IMR-90 (cell line): Measurements from ENCODE around the gene KCNQ5. TPM values are rescaled to one million over a fixed set of nuclear protein-coding genes. Genes with fewer than 3 reads are reported as not detected.

Experiments used
- ATAC-seq: fragments of 200-7000 bp; cut with Tn5 transposase; 2 replicates; pipeline ENCODE4 v1.9.1; 2020; ENCODE audit warnings: low read depth, mild to moderate bottlenecking, moderate library complexity
- BruUV-seq: library from RNA; stranded (reverse); fragments of 400-500 nt; replicated peaks from 2 replicates; lab custom pipeline; 2021; lab: Mats Ljungman, UMichigan
- CTCF ChIA-PET: fragments of 300-600 bp; formaldehyde crosslinking; extraction: SDS; loops from one replicate; lab custom pipeline; 2021; ENCODE audit warnings: antibody characterized with exemption; lab: Yijun Ruan, JAX
- POLR2A ChIA-PET: fragments of 300-600 bp; sonication (Branson Sonifier 250); formaldehyde crosslinking; loops from one replicate; lab custom pipeline; 2022; ENCODE audit warnings: antibody characterized with exemption; ENCODE audit not compliant: unreplicated experiment; lab: Charles Lee
- DNase-seq: peaks from one replicate; pipeline ENCODE4 v3.0.0; 2013
- H2AFZ ChIP-seq: replicated peaks from 2 replicates; pipeline ENCODE3; 2013; ENCODE audit warnings: low read length, mild to moderate bottlenecking; ENCODE audit not compliant: poor library complexity
- H2AK5ac ChIP-seq: 2 replicates; pipeline ENCODE4 v1.6.1; 2013; ENCODE audit warnings: low read depth, low read length, inconsistent platforms
- H2AK9ac ChIP-seq: replicated peaks from 2 replicates; pipeline ENCODE3; 2013; ENCODE audit warnings: mild to moderate bottlenecking, low read depth, low read length, moderate library complexity; ENCODE audit not compliant: poor library complexity
- H2BK120ac ChIP-seq: 2 replicates; pipeline ENCODE4 v1.6.1; 2013; ENCODE audit warnings: low read depth, low read length, inconsistent platforms
- H2BK15ac ChIP-seq: 3 replicates; pipeline ENCODE4 v1.6.1; 2013; ENCODE audit warnings: low read depth, low read length, inconsistent platforms
- H2BK20ac ChIP-seq: 2 replicates; pipeline ENCODE4 v1.6.1; 2013; ENCODE audit warnings: low read depth, mild to moderate bottlenecking, inconsistent platforms, low read length, moderate library complexity
- H2BK5ac ChIP-seq: 2 replicates; pipeline ENCODE4 v1.6.1; 2013; ENCODE audit warnings: mild to moderate bottlenecking, low read depth, low read length, inconsistent platforms; ENCODE audit not compliant: poor library complexity, severe bottlenecking
- H3K14ac ChIP-seq: replicated peaks from 2 replicates; pipeline ENCODE4 v1.6.1; 2013; ENCODE audit warnings: low read depth, low read length, inconsistent platforms
- H3K18ac ChIP-seq: 2 replicates; pipeline ENCODE4 v1.6.1; 2013; ENCODE audit warnings: low read depth, low read length, control low read depth
- H3K23ac ChIP-seq: 2 replicates; pipeline ENCODE4 v1.6.1; 2013; ENCODE audit warnings: low read depth, low read length, inconsistent platforms
- H3K27ac ChIP-seq: 2 replicates; pipeline ENCODE4 v1.5.1; 2013; ENCODE audit warnings: mild to moderate bottlenecking, control low read depth, low read length; ENCODE audit not compliant: insufficient read depth
- H3K27me3 ChIP-seq: 2 replicates; pipeline ENCODE4 v1.6.1; 2013; ENCODE audit warnings: low read length; ENCODE audit not compliant: control insufficient read depth, insufficient read depth
- H3K36me3 ChIP-seq: 2 replicates; pipeline ENCODE4 v1.6.1; 2013; ENCODE audit warnings: low read length, mixed read lengths; ENCODE audit not compliant: control insufficient read depth, insufficient read depth
- H3K4ac ChIP-seq: 2 replicates; pipeline ENCODE4 v1.6.1; 2013; ENCODE audit warnings: low read depth, low read length, inconsistent platforms
- H3K4me1 ChIP-seq: 2 replicates; pipeline ENCODE4 v1.6.1; 2013; ENCODE audit warnings: low read length, mixed read lengths; ENCODE audit not compliant: control insufficient read depth, insufficient read depth
- H3K4me2 ChIP-seq: 2 replicates; pipeline ENCODE4 v1.6.1; 2013; ENCODE audit warnings: low read depth, mild to moderate bottlenecking, control low read depth, low read length, moderate library complexity
- H3K4me3 ChIP-seq: 2 replicates; pipeline ENCODE4 v1.5.1; 2013; ENCODE audit warnings: low read depth, mild to moderate bottlenecking, control low read depth, low read length, moderate library complexity; ENCODE audit not compliant: insufficient read depth
- H3K56ac ChIP-seq: 2 replicates; pipeline ENCODE4 v1.6.1; 2013; ENCODE audit warnings: low read length, inconsistent platforms; ENCODE audit not compliant: insufficient read depth; ENCODE audit errors: extremely low read depth
- H3K79me1 ChIP-seq, 2 experiments: 2 replicates each; pipeline ENCODE4 v1.6.1; 2013; ENCODE audit warnings: low read length in 2 of 2, inconsistent platforms in 1 of 2, low read depth in 1 of 2
- H3K9ac ChIP-seq: 2 replicates; pipeline ENCODE4 v1.6.1; 2013; ENCODE audit warnings: low read depth, low read length, control low read depth
- H3K9me1 ChIP-seq: 2 replicates; pipeline ENCODE4 v1.6.1; 2013; ENCODE audit warnings: low read length, inconsistent platforms; ENCODE audit not compliant: insufficient read depth
- H3K9me3 ChIP-seq: 2 replicates; pipeline ENCODE4 v1.6.1; 2013; ENCODE audit warnings: low read length; ENCODE audit not compliant: control insufficient read depth, insufficient read depth
- H4K20me1 ChIP-seq: 2 replicates; pipeline ENCODE4 v1.6.1; 2013; ENCODE audit warnings: low read length, inconsistent platforms; ENCODE audit not compliant: insufficient read depth
- H4K5ac ChIP-seq: 2 replicates; pipeline ENCODE4 v1.6.1; 2013; ENCODE audit warnings: mild to moderate bottlenecking, low read depth, low read length, control low read depth
- H4K8ac ChIP-seq, 2 experiments: 2 replicates each; pipeline ENCODE4 v1.6.1; 2013; ENCODE audit warnings: low read depth in 2 of 2, low read length in 2 of 2, control low read depth in 1 of 2, inconsistent platforms in 1 of 2
- H4K91ac ChIP-seq: 2 replicates; pipeline ENCODE4 v1.6.1; 2013; ENCODE audit warnings: low read depth, low read length, inconsistent platforms; ENCODE audit not compliant: insufficient read depth
- CEBPB ChIP-seq: IDR thresholded peaks from 2 replicates; pipeline ENCODE4 v1.6.1; 2012; ENCODE audit warnings: low read depth, low read length, improper control_type of control experiment
- ELK1 ChIP-seq: fragments of 150-350 bp; IDR thresholded peaks from 2 replicates; pipeline ENCODE4 v1.6.1; 2016; ENCODE audit warnings: low read depth, mild to moderate bottlenecking, low read length, moderate library complexity, borderline replicate concordance
- POLR2A ChIP-seq: IDR thresholded peaks from 2 replicates; pipeline ENCODE4 v1.6.1; 2012; ENCODE audit warnings: mild to moderate bottlenecking, low read depth, low read length
- RAD21 ChIP-seq: IDR thresholded peaks from 2 replicates; pipeline ENCODE4 v1.6.1; 2012; ENCODE audit warnings: low read length, improper control_type of control experiment
- RFX5 ChIP-seq: IDR thresholded peaks from 2 replicates; pipeline ENCODE4 v1.8.0; 2012; ENCODE audit warnings: low read depth, mild to moderate bottlenecking, low read length, moderate library complexity
- SMC3 ChIP-seq: fragments of 150-350 bp; IDR thresholded peaks from 2 replicates; pipeline ENCODE4 v1.6.1; 2016; ENCODE audit warnings: low read depth, mild to moderate bottlenecking, antibody characterized with exemption, low read length, moderate library complexity
- WGBS, 2 experiments: methylation state at CpG; one replicate each; pipeline versions ENCODE4 v1.1.5 to v1.1.7; 2013; ENCODE audit warnings: missing lambda C conversion rate in 2 of 2; ENCODE audit not compliant: insufficient read length in 1 of 2; ENCODE audit errors: extremely low coverage in 2 of 2; 5-methylcytosine and 5-hydroxymethylcytosine counted together
- dilution Hi-C: fragments of 300-500 bp; cut with HindIII; formaldehyde crosslinking; loops from one replicate; pipeline ENCODE4 v1.14.3; 2018; ENCODE audit warnings: low sequenced_read_pairs; ENCODE audit not compliant: unreplicated experiment
- in situ Hi-C: fragments of 300-500 bp; cut with MboI; formaldehyde crosslinking; loops from 3 replicates; pipeline ENCODE4 v1.14.3; 2019; ENCODE audit warnings: low sequenced_read_pairs, inconsistent platforms, mixed read lengths
- intact Hi-C: fragments of 100-400 bp; cut with micrococcal nuclease; formaldehyde crosslinking; loops from 2 replicates; pipeline ENCODE4 v1.10.0; 2022
- polyA plus RNA-seq, 3 experiments: library from polyadenylated mRNA; depleted of rRNA; stranded (reverse); fragments of >200 nt; gene quantifications; 2 replicates each; pipeline ENCODE4 v1.2.3, GENCODE V29; 2012; ENCODE audit warnings: low replicate concordance in 1 of 3
- total RNA-seq: library from RNA; depleted of rRNA; stranded (reverse); fragments of >200 nt; gene quantifications from 2 replicates; pipeline ENCODE4 v1.2.3, GENCODE V29; 2012

Gene KCNQ5
- total and polyA plus RNA-seq, 2 of the 4 experiments (the other 2 are of a cell fraction): 0.75 to 1.3 TPM

GRCh38 chr6:73116330-73116729, 494.5 kb downstream of the KCNQ5 start:
- Histone ChIP-seq H3K9me1 (no peaks in the 10 kb centered on the region), H3K4me2 (no peak overlapping the region), H3K23ac (no peak overlapping the region), H3K79me1 (no peaks in the 10 kb centered on the region), H2AK9ac (no peak overlapping the region), H3K27ac (no peak overlapping the region), H4K20me1 (no peaks in the 10 kb centered on the region), H2BK5ac (no peak overlapping the region), H4K8ac (no peak overlapping the region), H2AFZ (no peak overlapping the region), H3K4me3 (no peak overlapping the region), H2BK15ac (no peak overlapping the region), H2BK20ac (no peak overlapping the region), H2AK5ac (no peak overlapping the region), H3K9ac (no peak overlapping the region), H3K14ac (no peak overlapping the region), H3K18ac (no peak overlapping the region), H4K5ac (no peak overlapping the region), H3K36me3 (no peaks in the 10 kb centered on the region), H4K91ac (no peak overlapping the region), H3K27me3 (no peaks in the 10 kb centered on the region), H3K4me1 (no peaks in the 10 kb centered on the region), H2BK120ac (no peak overlapping the region), H3K56ac (no peak overlapping the region), H3K4ac (no peak overlapping the region), H3K9me3 (no peaks in the 10 kb centered on the region)
- in situ Hi-C loops (no loop called here), intact Hi-C loops (no loop called here), dilution Hi-C loops (no loop called here)
- CTCF ChIA-PET: no interaction called here
- ATAC-seq: no peak
- DNase-seq: no peak
- POLR2A ChIA-PET: no interaction called here
- BruUV-seq: no TSS peak
- no CpG with 5 or more reads among the region's 3 CpGs for WGBS, 2 experiments
- TF ChIP-seq CEBPB (no peak), POLR2A (no peak), ELK1 (no peak), RAD21 (no peak), SMC3 (no peak), RFX5 (no peak)
